ENCODE measurements around the gene DCBLD2.

DCBLD2 gene, protein sequence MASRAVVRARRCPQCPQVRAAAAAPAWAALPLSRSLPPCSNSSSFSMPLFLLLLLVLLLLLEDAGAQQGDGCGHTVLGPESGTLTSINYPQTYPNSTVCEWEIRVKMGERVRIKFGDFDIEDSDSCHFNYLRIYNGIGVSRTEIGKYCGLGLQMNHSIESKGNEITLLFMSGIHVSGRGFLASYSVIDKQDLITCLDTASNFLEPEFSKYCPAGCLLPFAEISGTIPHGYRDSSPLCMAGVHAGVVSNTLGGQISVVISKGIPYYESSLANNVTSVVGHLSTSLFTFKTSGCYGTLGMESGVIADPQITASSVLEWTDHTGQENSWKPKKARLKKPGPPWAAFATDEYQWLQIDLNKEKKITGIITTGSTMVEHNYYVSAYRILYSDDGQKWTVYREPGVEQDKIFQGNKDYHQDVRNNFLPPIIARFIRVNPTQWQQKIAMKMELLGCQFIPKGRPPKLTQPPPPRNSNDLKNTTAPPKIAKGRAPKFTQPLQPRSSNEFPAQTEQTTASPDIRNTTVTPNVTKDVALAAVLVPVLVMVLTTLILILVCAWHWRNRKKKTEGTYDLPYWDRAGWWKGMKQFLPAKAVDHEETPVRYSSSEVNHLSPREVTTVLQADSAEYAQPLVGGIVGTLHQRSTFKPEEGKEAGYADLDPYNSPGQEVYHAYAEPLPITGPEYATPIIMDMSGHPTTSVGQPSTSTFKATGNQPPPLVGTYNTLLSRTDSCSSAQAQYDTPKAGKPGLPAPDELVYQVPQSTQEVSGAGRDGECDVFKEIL

DNA sequence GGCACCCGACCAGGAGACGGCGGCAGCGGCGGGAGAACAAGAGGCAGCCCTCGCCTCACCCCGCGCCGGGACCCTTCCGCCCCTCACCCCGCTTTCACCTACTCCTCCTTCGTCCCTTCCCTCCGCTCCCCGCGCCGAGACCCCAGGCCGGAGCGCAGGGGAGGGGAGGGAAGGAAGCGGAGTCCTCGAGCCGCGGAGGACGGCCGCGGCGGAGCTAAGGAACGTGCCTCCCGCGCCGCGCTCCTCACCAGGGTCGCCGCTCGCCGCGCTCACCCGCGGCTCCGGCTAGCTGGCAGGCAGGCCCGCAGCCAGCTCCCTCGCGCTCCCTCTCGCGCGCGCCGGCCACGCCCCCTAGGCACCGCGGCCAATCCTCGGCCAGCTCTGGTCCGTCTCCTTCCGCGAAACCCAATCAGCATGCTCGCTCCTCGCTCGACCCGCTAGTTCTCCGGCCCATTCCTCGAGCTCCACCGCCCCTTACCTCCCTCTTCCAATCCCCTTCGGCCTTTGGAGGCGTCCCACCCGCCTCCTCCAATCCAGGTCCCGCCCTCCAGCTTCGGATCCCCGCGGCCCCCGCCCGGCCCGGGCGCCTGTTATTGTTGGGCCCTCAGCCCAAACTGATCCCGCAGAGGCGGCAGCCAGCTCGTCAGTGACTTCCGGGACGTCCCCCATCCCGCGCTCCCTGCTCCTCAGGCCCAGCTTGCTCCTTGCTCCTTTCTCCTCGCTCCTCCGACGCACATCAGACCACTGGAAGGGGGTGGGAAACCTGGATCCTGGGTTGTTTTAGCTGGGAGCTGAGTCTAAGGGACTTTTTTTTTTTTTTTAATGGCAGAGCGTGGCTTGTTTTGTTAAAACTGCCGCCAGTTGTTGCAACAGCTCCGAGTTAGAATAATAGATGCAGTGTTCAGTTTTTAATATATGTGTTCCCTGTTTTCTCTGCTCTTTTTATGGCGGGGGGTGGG is at the start of gene DCBLD2:
DCBLD2 (minus strand) TSS at position 304 of the 959 bp plus-strand sequence. CDS start 369 bp downstream, outside the sequence.
- peak; percentile 99 for DNase-seq

DNA sequence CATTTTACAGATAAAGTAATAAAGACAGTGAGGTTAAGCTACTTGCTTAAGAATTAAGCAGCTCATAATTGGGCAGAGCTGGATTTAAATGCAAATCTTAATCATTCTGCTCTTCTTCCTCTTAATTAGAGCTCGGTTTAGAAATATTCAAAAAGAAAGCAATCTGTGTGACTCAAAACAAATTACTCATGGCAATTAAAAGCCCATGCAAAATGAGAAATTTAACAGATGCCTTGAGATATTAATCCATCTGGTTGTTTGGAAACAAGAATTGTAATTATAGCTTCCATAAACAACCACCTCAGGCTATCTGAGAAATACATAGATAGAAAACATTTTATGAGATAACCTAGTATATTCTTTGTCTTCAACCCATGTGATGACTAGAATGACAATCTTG is 44.2 kb upstream of the DCBLD2 start:
- DNase-seq = no peak

DNA sequence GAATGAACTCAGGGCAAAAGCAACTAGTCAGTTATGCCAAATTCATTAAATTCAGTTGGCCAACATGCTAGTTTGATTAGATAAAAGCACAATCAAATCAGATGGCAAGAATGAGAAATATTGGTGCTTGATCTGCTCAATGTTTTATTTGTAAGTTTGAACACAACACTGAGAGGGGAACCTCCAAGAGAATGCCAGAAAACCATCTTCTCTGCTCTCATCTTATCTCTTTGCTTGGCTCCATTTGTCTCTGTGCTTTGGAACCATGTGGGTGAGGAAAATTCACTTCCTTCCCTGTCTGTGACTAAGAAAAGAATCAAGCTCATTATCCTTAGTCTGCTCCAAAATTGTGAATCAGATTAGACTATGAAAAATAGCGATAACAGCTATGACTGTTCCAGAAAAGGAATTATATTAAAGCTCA is 43.6 kb upstream of the DCBLD2 start:
- no peak for DNase-seq

DNA sequence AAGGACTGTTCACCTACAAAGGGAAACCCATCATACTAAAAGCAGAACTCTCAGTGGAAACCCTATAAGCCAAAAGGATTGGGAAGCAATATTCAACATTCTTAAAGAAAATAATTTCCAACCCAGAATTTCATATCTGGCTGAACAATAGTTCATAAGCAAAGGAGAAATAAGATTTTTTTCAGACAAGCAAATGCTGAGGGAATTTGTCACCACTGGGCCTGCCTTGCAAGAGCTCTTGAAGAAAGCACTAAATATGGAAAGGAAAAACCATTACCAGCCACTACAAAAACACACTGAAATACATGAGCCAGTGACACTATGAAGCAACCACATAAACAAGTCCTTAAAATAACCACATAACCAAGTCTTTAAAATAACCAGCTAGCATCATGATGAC is 28.9 kb upstream of the DCBLD2 start:
- DNase-seq = no peak

DNA sequence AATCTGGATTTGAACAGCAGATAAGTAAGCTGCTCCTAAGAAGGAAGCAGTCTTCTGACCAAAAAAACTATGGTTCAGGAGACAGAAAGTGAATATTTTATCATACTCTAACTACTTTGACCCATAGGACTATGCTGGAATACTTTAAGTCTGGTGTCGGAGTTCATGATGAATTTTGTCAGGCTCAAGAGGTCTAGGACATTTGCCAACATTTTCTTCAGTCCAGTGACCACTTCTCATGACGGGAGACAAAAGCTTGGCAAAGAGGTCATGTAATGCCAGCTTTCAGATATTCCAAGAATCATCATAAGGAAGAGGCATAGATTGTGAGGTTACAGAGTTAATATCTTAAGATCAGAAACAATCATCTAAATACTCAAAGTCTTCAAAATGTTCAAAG is 20.5 kb upstream of the DCBLD2 start:
- no peak for DNase-seq

DNA sequence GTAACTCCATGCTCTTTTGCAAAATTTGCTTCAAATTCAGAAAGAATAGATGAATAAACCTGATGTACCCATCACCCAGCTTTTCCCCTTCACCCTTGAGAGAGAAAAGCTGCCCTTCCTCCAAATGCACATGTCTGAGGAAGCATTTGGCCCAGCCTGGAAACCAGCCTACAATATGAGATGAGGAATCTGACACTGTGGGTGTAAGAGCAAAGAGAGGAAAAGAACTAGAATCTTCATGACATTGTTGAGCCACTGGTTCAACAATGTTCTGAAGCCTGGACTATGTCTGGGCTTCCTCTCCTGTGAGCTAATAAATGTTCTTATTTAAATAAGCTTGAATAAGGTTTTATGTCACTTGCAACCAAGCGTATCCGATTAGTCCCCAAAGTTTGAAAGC is 18.7 kb upstream of the DCBLD2 start:
- no peak for DNase-seq

DNA sequence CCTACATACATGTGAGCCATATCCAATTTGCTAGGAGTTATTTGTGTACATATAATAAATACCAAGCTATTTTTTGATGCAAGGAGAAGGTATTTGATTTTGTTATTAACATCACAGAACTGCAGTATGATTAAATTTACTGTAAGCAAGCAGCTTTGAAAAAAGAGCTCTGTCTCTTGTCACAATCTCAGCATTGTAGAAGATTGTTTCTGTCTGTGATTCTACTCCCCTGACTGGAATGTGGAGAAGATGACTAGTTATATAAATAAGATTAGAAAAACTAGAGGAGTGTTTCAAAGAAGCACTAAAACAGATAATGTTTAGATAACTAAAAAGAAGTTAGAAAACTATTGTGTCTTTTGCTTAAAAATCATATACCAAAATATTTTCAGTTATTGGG is 17.1 kb upstream of the DCBLD2 start:
- DNase-seq = no peak

DNA sequence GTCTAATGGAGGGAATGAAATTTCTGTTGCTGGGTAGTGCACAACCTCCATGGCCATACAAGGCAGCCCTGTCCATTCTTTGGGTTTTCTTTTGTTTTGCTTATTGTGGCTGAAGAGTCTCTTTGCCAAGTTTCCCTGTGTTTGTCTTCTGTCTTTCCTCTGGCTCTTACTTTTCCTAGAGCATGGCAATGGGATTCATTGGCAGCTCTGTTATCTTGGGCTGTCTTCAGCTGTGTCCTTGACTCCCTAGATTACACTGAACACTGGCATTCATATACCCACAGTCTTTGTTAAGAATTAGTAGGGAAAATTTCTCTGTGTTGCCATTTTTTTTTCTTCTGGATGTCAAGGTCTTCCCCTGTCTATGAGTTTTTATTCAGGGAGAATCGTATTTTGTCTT is 16.1 kb upstream of the DCBLD2 start:
- DNase-seq = no peak

DNA sequence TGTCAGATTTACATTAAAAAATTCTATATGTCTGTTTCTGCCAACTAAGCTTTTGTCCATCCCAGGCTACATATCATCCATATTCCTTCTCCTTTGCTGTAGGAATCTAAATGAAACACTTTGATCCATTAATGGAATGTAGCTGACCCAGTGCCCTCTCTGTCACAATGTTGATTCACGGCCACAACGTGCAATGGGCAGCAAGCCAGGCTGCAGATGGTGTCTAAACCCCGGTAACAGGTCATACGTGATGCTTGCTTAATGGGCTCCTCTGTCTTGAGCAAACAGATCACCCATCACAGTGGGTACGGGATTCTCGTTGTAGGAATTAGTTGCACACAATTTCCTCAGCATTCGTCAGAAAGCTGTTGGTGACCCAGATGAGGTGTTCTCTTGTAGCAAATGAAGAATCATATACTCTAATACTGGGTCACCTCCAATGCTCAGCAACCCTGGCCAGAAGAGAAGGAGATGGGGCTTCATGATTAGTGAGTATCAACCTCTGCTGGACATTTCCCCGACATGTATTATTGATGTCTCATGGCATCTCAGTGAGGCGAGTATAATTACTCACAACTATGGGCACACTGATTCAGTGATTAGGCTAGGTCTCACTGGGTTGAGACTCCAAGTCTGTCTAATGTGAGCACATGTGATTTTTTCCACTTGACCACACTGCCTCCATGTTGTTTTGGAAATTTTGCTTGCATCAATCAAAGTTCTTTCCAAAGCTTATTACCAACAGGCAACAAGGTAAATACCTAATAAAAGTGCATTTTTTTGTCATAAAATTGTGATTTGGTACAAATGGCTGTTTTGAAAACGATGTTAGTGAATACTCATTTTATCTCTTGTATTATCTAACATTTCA is 12.9 kb upstream of the DCBLD2 start:
- DNase-seq = no peak

DNA sequence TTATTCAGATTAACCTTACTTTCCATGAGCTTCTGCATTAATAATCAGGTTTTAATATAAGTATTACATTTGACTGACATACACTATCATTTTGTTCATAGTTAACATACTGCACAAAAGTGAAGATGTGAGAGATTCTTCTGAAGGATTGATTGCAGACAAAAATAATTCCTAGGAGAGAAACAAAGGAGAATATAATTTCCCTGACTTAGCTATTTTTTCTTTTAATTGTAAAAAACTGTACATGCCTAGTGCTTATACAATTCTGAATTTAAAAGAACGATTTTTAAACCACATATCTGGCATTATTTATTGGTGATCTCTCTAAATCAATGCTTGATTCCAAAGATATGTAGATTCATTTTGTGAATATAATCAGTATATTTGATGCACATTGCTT is 11.0 kb upstream of the DCBLD2 start:
- DNase-seq = no peak

DNA sequence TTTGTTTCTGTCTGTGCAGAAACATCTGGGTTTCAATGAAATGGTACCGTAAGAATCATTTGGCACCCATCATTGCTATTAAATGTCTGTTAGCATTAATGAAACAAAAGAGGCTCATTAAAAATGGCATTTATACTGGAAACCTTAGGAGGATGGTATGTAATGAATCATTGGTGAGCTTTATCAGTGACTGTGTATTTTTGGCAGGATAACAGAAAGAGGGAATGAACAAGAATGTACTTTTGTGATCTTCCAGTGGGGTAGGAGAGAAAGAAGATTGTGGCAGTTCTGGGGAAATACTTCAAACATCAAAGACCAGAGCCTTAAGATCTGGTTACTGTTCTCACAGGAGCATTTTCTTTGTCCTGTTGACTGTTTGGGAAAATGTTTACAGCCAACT is 4.7 kb upstream of the DCBLD2 start:
- DNase-seq = no peak

DNA sequence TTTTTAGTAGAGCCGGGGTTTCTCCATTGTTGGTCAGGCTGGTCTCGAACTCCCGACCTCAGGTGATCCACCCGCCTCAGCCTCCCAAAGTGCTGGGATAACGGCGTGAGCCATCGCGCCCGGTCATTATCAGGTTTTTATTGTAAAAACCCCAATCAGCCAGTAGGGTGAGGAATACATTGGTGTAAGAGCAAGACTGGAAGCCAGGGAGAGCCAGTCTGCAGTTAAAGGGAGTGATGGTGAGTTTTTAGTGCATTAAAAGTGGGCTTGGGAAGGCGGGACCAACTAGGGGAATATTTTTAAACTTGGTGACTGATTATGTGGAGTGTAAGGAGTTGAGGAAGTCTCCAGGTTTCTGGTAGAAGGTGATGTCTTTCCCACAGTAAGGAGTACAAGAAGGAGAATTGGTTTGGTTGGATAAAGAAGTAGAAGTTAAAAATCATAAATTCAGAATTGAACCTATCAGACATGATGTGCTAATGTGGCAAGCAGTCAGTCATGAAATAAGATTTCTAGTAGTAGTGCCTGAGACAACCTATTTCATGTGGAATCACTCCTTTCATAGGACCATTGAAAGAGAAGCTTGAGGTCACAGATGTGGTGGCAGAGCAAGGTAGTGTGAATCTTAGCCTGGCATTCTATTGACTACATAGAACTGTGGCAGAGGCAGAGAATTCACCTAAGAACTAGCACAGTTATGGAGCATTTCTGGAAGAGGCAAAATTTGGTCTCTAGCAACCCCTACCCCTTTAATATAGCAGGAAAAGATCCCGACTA is 2.4 kb upstream of the DCBLD2 start:
- DNase-seq = no peak

DNA sequence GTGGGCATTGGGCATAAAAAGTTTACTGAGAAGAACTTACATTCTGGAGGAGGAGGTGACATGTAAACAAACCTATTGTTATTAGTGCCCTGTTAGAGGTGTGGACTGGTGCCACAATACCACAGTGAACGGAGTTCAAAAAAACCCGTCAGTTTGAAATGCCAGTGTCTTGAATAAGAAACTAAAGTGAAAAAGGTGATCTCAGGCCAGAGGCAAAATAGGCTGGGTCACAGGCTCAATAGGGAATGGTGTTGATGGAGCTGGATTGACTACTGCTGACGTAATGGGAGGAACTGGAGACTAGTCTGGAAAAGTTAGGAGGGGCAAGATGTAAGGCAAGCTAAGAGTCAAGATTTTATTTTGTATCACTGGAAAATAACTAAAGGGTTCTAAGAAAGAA is 1.6 kb upstream of the DCBLD2 start:
- no peak for DNase-seq

DNA sequence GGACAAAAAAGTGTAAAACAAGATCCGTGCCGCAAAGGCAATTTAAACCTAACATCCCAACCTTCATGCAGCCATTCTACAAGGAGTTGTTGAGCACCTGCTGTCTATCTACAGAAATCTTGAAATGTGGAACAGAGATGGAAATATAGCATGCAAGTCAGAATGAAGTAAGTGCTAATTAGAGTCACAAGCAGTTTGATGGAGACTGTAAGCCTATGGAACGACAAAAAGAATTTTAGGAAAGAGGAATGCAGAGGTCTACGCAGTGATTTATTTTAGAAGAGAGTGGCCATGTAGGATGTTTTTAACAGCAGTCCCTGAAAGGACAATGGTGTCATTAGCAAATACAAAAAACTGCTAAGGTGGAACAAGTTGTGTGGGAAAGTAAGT is 851 bp upstream of the DCBLD2 start:
- DNase-seq = no peak

DNA sequence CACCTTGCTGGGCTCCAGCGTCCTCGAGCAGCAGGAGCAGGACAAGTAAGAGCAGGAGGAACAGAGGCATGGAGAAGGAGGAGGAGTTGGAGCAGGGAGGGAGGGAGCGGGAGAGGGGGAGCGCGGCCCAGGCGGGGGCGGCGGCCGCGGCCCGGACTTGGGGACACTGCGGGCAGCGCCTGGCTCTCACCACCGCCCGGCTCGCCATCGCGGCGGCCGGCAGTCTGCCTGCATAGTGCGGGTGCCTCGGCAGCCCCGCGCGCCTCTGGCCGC is 440 bp downstream of the DCBLD2 start:
- DNase-seq = peak; percentile 61

DNA sequence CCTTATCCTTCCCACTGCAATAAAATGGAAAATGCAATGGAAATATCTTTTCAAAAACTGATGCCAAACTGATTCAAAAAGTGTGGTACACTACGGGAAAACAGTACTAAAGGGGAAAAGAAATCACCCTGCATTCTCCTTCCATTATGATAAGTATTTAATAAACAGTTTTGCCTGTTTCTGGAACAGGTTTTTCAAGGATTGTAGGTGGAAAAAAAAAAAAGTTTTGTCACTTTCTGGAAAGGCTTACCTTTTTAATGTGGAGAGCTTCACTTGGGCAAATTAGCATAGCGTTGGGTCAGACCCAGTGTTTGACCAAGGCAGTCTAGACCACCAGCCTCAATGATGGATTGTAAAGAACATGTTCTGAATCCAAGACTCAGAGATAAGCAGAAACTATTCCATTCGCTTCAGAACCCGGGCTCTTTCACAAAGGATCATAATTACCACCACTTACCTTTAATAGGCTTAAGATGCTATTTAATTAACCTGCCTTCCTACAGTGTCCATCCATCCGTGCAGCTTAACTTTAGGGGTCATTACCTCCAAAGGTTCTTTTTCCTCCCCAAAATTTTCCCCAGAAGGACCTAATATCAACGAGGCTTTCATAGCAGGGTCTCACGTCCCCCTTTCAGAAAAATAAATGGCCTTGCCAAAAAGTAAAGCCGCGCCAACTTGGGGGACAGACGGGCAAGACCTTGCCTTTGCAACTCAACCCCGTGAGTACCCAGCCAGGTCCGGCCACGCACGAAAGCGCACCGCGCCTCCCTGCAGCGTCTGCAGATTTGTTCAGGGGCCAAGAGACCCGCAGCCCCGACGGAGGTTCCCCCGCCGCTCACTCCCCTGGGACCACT is 1.0 kb downstream of the DCBLD2 start:
- no peak for DNase-seq

DNA sequence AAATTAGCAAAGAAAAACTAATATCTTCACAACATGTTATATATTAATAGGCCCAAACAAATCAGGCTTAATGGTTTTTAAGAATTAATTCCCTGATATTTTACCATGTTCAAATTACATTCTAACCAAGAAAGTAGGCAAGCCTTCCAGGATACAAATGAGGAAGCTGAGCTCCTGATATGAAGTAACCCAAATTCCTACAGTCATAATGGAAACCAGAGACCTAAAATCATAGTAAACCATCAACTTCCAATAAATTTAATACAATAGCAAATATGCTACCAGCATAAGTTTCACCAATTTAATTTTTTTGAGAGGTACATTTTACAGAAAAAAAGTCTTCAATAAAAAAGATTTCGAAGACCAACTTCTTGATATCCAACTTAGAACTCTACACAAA is 3.8 kb downstream of the DCBLD2 start:
- DNase-seq = no peak

DNA sequence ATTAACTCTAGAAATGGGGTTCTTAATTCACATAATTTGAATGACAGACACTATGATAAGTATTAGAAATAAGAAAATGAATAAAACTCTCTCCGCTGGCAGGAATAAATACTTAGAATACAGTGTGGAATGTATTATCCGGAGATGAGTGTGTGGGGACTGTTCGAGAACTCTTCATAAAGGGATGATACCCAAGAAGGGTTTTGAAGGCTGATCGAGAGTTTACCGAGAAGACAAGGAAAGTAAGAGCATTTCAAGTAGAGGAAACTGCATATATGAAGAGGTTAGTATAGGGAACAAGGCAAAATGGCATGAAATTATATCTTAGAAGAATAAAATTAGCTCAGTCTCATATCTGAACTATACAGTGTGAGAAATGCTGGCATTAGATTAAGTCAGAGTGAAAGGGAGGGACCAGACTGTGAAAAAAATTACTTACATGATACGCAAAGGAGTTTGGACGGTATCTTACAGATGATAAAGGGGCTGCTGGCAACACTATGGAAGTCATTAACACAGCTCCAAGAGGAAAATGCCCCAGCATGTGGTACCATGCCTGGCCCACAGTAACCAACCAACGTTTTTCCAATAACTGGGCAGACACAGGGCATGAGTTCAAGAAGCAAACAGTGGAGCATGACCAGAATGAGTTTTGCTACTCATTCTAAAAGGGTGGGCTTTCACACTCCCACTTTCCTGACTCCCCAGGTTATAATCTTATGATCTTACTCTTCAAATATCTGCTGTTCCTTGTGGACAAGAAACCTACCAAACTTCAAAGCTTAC is 6.5 kb downstream of the DCBLD2 start:
- DNase-seq = no peak

DNA sequence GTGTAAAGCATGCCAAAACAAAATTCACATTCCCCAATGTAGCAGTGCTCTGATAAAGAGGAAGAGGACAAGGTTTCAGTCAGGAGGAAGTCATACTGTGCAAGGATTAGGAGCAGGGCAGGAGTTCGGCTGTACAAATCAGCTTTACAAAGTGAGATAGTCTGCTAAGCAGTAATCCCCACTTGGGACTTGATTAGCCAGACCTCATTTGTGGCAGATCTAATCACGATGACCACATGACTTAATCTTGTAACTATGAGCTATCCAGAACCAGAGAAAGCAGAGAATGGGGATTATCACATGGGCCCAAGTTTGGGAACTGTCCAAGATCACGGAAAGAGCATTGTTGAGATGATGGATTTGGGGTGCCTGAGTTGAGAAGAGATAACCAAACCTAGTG is 7.8 kb downstream of the DCBLD2 start:
- no peak for DNase-seq

DNA sequence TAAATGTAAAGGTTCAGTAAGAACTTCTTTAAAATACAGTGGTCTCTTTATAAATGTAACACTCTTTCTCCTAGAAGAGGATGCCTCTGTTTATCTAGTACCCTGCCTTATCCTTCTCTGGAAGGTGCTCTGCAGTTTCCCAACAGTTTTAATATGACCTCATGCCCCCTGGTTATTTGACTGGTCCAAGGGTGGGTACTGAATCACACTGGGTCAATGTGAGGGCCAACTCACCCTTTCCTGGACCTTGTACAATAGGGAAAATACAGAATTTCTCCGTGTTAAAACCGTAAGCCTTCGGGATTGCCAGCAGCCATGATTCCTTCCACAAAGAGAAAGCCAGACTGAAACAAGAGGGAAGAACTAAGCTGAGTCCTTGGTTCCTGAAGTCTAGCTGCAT is 9.2 kb downstream of the DCBLD2 start:
- DNase-seq = no peak
